GM12872 (cell line): ENCODE results near the gene CCDC174.

Experiments used
- CTCF ChIP-seq: IDR thresholded peaks from 3 replicates; pipeline ENCODE4 v1.5.1; 2011; ENCODE audit warnings: low read depth, mild to moderate bottlenecking, low read length, moderate library complexity; ENCODE audit not compliant: insufficient read depth

Gene CCDC174

GRCh38 chr3:14691719-14692118, 40.2 kb downstream of the CCDC174 start:
- no peak for TF ChIP-seq CTCF

- TF ChIP-seq CTCF = no peak
These were observed 47.2 kb downstream of the CCDC174 start for GRCh38 chr3:14698601-14699244.

- no peak for TF ChIP-seq CTCF
These were observed 48.1 kb downstream of the CCDC174 start for GRCh38 chr3:14699643-14700042.

- no peak for TF ChIP-seq CTCF
These were observed 49.3 kb downstream of the CCDC174 start for GRCh38 chr3:14700891-14701290.

- TF ChIP-seq CTCF = no peak
These were observed 50.1 kb downstream of the CCDC174 start for GRCh38 chr3:14701676-14702075.

- no peak for TF ChIP-seq CTCF
These were observed 51.7 kb downstream of the CCDC174 start for GRCh38 chr3:14703128-14703750.

- TF ChIP-seq CTCF = no peak
These were observed 52.2 kb downstream of the CCDC174 start for GRCh38 chr3:14703791-14704190.
